Measurements from ENCODE around the gene RDH5. TPM values are rescaled to one million over a fixed set of nuclear protein-coding genes. Genes with fewer than 3 reads are reported as not detected.

The RDH5 gene
- total and polyA plus RNA-seq, 11 donors = 5.9 to 42.4 (median 17.4) TPM

DNA sequence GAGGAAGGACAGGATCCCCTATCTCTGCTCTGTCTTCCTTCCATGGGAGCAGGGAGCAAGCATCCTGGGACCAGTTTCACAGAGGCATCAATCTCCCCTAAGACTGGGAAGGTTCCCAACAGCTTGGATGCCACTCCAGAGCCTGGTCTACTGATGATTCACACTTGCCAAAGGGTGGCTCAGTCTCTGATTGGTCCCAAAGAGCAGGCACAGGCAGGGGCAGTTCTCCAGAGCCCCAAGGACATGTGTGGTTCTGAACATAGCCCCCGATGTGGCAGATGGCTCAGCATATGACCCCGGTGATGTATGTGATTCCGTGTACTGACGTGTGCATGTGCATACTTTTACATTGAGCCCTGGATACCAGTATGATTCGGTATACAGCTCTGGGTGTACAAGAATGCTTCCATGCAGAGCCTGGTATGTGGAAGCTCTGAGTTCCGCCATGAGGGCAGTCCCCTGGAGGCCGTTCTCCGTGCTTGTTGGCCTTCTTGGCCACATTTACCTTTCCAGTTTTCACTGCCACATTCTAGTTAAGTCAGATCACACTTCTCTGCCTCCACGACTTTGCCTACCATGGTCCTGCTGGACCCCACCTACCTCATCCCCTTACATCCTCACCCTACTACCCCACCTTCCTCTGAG, 33.7 kb upstream of the RDH5 start:
- peaks cover 0 to 53% (median 24%) of the 10 kb centered on the region in 9 donors for H3K36me3 ChIP-seq
- intact Hi-C loops (cut with DNase I) = no loop called here
- H3K4me1 ChIP-seq = peaks cover 0 to 16% (median 5%) of the 10 kb centered on the region in 12 donors
- 89 to 94% (median 91%) methylated on average over 9 of the region's 9 CpGs for WGBS, 4 donors
- no peak overlapping the region for H3K4me3 ChIP-seq
- H3K27me3 ChIP-seq = no peaks in the 10 kb centered on the region
- DNase-seq (no peak), ATAC-seq (peak in 2 of 4 donors; percentile 14 to 21)
- no peak overlapping the region for H3K27ac ChIP-seq
- TF ChIP-seq POLR2A (IDR thresholded peaks at IDR 0.05) = no peak
- TF ChIP-seq, protein P1, sequence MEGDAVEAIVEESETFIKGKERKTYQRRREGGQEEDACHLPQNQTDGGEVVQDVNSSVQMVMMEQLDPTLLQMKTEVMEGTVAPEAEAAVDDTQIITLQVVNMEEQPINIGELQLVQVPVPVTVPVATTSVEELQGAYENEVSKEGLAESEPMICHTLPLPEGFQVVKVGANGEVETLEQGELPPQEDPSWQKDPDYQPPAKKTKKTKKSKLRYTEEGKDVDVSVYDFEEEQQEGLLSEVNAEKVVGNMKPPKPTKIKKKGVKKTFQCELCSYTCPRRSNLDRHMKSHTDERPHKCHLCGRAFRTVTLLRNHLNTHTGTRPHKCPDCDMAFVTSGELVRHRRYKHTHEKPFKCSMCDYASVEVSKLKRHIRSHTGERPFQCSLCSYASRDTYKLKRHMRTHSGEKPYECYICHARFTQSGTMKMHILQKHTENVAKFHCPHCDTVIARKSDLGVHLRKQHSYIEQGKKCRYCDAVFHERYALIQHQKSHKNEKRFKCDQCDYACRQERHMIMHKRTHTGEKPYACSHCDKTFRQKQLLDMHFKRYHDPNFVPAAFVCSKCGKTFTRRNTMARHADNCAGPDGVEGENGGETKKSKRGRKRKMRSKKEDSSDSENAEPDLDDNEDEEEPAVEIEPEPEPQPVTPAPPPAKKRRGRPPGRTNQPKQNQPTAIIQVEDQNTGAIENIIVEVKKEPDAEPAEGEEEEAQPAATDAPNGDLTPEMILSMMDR (IDR thresholded peaks at IDR 0.05) = no peak
- no peaks in the 10 kb centered on the region for H3K9me3 ChIP-seq

DNA sequence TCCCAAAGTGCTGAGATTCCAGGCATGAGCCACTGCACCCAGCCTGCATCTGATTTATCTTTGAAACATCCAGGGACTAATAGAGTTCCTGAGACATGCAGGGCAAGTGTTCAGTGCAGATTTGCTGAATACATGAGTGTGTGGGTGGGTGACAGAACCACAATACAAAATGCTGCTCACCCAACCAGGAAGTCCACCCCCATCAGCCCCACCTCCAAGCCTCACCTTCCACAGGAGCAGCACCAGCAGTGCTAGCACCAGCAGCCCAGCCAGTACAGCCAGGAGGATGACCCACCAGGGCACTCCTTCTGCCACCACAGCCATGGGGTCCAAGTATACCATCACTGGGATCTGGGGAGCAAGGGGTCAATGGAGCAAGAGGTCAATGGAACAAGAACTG, 32.4 kb upstream of the RDH5 start:
- intact Hi-C loops (cut with DNase I) = no loop called here

DNA sequence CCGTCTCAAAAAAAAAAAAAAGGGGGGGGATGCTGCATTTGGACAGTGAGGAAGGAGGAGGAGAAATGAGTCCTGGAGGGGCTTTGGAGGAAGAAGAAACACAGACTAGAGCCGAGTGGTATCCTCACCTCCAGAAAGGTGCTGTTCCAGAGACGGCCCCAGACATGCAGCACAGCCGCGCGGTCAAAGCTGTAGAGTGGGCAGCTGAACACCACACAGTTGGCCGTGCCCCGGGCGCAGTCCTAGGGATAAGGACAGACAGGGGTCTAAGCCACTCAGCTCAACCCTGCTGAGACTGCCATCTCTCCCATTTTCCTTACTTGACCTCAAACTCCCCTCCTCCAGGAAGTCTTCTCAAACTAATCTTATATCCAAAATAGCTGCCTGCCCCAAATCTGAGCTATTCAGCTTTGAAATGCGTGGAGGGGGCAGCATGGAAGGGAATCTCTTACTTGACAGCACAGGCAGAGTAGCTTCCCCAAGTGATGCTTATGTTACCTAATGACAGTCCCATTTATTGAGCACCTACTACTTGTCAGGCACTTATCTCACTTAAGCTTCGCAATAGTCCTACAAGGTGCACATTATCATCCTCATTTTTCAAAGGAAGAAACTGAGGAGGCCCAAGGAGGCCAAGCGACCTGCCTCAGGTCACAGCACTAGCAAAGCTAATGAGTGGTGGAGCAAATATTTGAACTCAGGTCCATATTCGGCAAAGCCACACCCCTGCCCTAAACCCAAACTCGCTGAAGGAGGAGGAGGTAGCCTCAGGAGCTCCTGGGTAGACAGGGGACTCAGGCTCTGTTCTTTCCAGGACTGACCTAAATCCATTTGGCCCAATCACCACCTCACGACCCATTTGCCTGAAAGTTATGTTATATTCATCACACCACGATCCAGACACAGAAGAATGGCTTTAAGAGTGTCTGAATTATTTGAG, 31.2 kb upstream of the RDH5 start:
- intact Hi-C loops (cut with DNase I) = no loop called here
- no peak overlapping the region for H3K4me3 ChIP-seq
- H3K4me1 ChIP-seq = no peaks in the 10 kb centered on the region
- TF ChIP-seq, protein P1 (IDR thresholded peaks at IDR 0.05) = no peak
- no peak for TF ChIP-seq POLR2A (IDR thresholded peaks at IDR 0.05)
- WGBS, 4 donors = 86 to 92% (median 90%) methylated on average over 16 of the region's 16 CpGs
- H3K27me3 ChIP-seq = no peaks in the 10 kb centered on the region
- H3K36me3 ChIP-seq = peaks cover 0 to 78% (median 48%) of the 10 kb centered on the region in 9 donors
- H3K9me3 ChIP-seq = no peaks in the 10 kb centered on the region
- no peak for DNase-seq
- no peak overlapping the region for H3K27ac ChIP-seq
- no peak for ATAC-seq

More for the DNA sequence above, 32.4 kb upstream of the RDH5 start:
- DNase-seq (no peak), ATAC-seq (no peak)
- Histone ChIP-seq H3K27ac (no peak overlapping the region), H3K4me1 (peaks cover 0 to 7% (median 0%) of the 10 kb centered on the region in 12 donors), H3K4me3 (no peak overlapping the region), H3K27me3 (no peaks in the 10 kb centered on the region), H3K36me3 (peaks cover 0 to 66% (median 36%) of the 10 kb centered on the region in 9 donors), H3K9me3 (no peaks in the 10 kb centered on the region)
- no peak for TF ChIP-seq POLR2A (IDR thresholded peaks at IDR 0.05)
- TF ChIP-seq, protein P1 (IDR thresholded peaks at IDR 0.05) = no peak

DNA sequence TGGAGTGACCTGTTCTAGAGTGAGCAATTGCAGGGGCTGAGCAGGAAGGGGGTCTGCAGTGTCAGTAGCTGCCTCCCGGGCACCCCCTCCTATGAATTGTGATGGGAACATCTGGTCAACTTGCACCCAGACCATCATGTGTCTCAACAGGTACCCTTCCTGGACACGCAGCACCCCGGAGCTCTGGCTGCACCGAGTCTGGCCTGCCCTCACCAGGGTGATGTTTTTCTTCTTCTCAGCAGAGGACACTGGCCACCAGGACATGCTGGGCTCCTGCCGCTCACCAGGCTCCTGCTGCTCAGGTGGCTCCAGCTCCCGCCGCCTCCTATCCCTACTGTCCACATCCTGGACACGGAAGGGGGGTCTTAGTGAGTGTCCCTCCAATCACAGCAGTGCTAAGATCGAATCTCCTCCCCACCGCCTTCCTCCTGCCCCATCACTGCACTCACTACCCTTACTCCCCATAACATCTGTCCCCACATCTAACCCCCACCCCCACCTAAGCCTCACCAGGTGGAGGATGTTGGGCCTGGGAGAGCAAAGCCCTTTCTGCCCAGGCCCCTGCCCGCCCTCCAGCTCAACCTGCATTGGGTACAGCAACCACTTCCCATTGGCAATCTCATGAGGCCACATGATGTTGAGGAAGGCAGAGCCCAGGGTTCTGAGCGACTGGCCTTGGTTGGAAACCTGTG, 27.4 kb upstream of the RDH5 start:
- H3K36me3 ChIP-seq = peaks cover 0 to 85% (median 71%) of the 10 kb centered on the region in 9 donors
- no peaks in the 10 kb centered on the region for H3K9me3 ChIP-seq
- H3K27me3 ChIP-seq = no peaks in the 10 kb centered on the region
- H3K4me1 ChIP-seq = no peaks in the 10 kb centered on the region
- no peak overlapping the region for H3K4me3 ChIP-seq
- 91 to 95% (median 94%) methylated on average over 12 of the region's 12 CpGs for WGBS, 4 donors
- intact Hi-C loops (cut with DNase I) = no loop called here
- no peak for ATAC-seq
- DNase-seq = no peak
- H3K27ac ChIP-seq = no peak overlapping the region
- TF ChIP-seq, protein P1 (IDR thresholded peaks at IDR 0.05) = no peak
- TF ChIP-seq POLR2A (IDR thresholded peaks at IDR 0.05) = no peak

Measured in heart left ventricle (tissue), 16 donors.